GM19395 (cell line): ENCODE results near the gene SNRPA.

ENCODE experiments used
- ATAC-seq: cut with Tn5 transposase; IDR thresholded peaks from one replicate; pipeline ENCODE4 v1.9.1; 2021; ENCODE audit warnings: mild to moderate bottlenecking, moderate library complexity; ENCODE audit not compliant: unreplicated experiment

Gene SNRPA

GRCh38 chr19:40800339-40800996, 49.5 kb downstream of the SNRPA start:
- ATAC-seq: no peak

GRCh38 chr19:40800997-40801377, 50.0 kb downstream of the SNRPA start:
- ATAC-seq: no peak

GRCh38 chr19:40801426-40802299, 50.7 kb downstream of the SNRPA start:
- no peak for ATAC-seq

GRCh38 chr19:40802300-40803169, 51.5 kb downstream of the SNRPA start:
- ATAC-seq: no peak

GRCh38 chr19:40803170-40803856, 52.3 kb downstream of the SNRPA start:
- ATAC-seq: no peak

- no peak for ATAC-seq
Observed at GRCh38 chr19:40803857-40804782, 53.1 kb downstream of the SNRPA start.

- no peak for ATAC-seq
Observed at GRCh38 chr19:40804783-40805242, 53.8 kb downstream of the SNRPA start.

- ATAC-seq: no peak
Observed at GRCh38 chr19:40805258-40805868, 54.4 kb downstream of the SNRPA start.

- ATAC-seq: no peak
Observed at GRCh38 chr19:40806423-40807146, 55.6 kb downstream of the SNRPA start.

- ATAC-seq: no peak
Observed at GRCh38 chr19:40807147-40808020, 56.4 kb downstream of the SNRPA start.

- no peak for ATAC-seq
Observed at GRCh38 chr19:40808021-40808325, 57.0 kb downstream of the SNRPA start.

GRCh38 chr19:40808497-40808896, 57.5 kb downstream of the SNRPA start:
- no peak for ATAC-seq

GRCh38 chr19:40809358-40810086, 58.5 kb downstream of the SNRPA start:
- ATAC-seq: no peak

- no peak for ATAC-seq
Observed at GRCh38 chr19:40810160-40810559, 59.2 kb downstream of the SNRPA start.

GRCh38 chr19:40810649-40811408, 59.8 kb downstream of the SNRPA start:
- peak; percentile 73 for ATAC-seq
